ENCODE results near the gene C1QB.

The C1QB gene

DNA sequence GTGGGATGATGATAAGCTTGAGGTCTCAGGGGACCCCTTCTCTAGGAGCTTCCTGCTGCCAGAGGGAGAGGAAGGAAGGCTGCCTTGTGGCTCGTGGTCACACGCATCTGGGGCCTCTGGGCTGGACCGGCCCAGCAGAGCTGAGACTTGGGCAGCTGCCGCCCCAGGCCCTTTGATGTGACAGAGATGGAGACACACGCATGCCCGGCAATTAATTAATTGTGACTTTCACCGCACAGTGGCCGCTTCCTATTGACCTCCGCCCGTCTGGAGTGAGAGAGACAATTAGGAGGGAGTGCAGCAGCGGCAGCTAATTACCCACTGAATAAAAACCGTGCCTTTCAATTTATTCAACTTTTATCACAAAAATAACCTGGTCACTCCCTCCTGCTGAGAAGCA lies 33.2 kb upstream of the C1QB start:
- no peak overlapping the region for H3K4me3 ChIP-seq (ENCODE audit: low read length)
- no peak for DNase-seq (ENCODE audit: low read depth)
- TF ChIP-seq, protein P1, sequence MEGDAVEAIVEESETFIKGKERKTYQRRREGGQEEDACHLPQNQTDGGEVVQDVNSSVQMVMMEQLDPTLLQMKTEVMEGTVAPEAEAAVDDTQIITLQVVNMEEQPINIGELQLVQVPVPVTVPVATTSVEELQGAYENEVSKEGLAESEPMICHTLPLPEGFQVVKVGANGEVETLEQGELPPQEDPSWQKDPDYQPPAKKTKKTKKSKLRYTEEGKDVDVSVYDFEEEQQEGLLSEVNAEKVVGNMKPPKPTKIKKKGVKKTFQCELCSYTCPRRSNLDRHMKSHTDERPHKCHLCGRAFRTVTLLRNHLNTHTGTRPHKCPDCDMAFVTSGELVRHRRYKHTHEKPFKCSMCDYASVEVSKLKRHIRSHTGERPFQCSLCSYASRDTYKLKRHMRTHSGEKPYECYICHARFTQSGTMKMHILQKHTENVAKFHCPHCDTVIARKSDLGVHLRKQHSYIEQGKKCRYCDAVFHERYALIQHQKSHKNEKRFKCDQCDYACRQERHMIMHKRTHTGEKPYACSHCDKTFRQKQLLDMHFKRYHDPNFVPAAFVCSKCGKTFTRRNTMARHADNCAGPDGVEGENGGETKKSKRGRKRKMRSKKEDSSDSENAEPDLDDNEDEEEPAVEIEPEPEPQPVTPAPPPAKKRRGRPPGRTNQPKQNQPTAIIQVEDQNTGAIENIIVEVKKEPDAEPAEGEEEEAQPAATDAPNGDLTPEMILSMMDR (conservative IDR thresholded peaks at IDR 0.05; ENCODE audit: low read depth, low read length) = no peak

DNA sequence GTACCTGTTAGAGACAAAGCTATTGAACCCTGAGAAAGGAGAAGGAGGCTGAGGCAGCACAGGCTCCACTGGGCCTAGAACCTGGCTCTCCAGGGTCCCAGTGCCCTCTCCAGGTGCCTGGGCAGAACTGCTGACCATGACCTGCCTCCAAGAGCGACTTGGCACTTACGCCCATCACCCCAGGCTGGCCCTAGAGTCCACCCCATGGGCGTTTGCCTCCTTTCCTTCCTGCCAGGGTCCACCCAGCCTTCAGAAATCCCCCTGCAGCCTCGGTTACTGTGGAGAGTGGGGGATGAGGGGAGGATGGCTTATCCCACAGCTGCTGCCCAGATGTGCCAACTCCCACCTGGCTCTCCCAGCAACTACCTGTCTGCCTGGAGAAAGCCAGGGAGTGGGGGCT lies 31.3 kb upstream of the C1QB start:
- TF ChIP-seq, protein P1 (conservative IDR thresholded peaks at IDR 0.05; ENCODE audit: low read depth, low read length) = no peak
- no peak overlapping the region for H3K4me3 ChIP-seq (ENCODE audit: low read length)
- no peak for DNase-seq (ENCODE audit: low read depth)

DNA sequence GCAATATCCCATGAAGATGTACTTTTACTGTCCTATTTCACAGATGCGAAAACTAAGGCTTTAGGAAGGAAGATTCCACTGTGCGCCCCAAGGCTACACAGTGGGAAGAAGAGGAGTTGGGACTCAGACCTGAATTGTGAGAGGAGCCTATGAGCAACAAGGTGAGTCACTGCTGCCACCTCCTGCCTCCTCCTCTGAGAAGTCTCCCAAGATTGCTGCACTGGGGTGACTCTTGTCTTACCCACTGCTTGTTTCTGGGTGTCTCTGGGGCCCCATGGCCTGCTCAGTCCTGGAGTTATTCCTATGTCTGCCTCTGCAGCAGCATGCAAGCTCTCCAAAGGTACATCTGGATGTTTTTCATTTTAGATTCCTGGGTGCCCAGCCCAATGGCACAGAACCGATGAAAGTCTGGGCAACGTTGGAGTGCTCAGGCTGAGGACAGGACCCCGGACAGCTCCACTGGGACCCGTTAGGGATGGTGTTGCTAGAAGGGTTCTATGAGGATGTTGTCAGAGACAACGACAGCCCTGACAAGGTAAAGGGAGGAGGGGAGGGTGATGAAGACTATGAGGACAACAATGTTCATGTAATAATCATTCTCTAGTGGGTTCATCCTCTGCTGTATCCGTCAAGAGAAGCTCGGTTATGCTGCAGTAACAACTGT lies 27.6 kb upstream of the C1QB start:
- TF ChIP-seq, protein P1 (conservative IDR thresholded peaks at IDR 0.05; ENCODE audit: low read depth, low read length) = no peak
- DNase-seq (ENCODE audit: low read depth) = no peak
- H3K4me3 ChIP-seq (ENCODE audit: low read length) = no peak overlapping the region

DNA sequence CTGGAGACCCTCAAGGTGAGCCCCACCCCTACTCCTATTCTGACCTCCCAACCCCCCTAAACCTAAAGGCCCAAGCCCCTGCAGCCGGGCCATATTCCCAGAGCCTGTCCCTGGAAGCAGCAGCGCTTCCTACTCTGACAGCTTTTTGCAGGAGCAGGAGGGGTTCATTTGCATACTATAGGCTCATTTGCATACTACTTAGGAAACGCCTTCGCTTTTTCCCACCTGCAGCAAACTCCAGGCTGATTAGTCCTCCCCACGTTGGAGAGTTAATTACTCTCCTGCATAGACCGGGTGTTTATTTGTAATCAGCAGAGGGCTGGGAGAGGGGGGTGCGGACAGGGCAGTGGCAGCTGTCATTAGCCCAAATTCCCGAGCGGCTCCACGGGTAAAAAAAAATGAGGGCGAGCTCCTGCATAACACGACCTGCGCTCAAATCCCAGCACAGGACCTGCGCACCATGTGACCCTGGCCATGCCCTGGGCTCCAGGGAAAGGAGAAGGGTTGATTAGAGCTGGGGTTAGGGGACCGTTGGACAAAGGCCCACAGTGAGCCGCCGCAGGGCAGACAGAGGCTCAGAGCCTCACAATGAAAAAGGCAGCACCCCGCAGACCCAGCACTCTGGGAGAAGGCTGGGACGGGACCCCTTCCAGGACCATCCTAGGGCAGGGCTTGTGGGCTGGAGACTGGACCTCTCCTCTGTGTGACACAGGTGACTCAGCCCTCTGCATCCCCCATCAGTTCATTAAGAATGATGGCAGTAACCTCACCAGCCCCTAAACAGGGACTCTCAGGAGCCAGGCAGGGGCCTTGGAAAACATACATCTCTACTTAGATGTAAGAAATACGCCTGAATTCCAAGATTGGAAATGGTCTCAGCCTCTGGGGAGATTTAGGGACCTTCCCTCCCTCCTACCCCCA lies 26.5 kb upstream of the C1QB start:
- no peak for DNase-seq (ENCODE audit: low read depth)
- no peak overlapping the region for H3K4me3 ChIP-seq (ENCODE audit: low read length)
- TF ChIP-seq, protein P1 (conservative IDR thresholded peaks at IDR 0.05; ENCODE audit: low read depth, low read length) = no peak

DNA sequence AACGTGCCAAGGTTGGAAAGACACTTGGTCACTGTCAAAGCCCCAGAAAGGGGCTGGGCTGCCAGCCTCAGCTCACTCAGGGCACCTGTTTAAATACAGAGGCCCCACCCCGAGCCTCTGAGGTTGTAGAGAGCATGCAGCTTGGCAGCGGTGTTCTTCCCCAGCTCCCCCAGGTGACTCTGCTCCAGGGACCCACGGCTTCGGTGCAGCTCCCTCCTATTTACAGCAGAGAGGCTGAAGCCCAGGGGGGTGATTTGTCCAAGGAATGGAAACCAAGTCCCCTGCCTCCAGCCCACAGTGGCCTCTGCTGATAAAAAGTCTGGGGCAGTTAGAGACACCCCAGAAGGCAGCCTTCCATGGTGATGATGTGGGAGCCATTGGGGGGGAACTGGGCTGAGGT lies 25.7 kb upstream of the C1QB start:
- TF ChIP-seq, protein P1 (conservative IDR thresholded peaks at IDR 0.05; ENCODE audit: low read depth, low read length) = no peak
- no peak overlapping the region for H3K4me3 ChIP-seq (ENCODE audit: low read length)

DNA sequence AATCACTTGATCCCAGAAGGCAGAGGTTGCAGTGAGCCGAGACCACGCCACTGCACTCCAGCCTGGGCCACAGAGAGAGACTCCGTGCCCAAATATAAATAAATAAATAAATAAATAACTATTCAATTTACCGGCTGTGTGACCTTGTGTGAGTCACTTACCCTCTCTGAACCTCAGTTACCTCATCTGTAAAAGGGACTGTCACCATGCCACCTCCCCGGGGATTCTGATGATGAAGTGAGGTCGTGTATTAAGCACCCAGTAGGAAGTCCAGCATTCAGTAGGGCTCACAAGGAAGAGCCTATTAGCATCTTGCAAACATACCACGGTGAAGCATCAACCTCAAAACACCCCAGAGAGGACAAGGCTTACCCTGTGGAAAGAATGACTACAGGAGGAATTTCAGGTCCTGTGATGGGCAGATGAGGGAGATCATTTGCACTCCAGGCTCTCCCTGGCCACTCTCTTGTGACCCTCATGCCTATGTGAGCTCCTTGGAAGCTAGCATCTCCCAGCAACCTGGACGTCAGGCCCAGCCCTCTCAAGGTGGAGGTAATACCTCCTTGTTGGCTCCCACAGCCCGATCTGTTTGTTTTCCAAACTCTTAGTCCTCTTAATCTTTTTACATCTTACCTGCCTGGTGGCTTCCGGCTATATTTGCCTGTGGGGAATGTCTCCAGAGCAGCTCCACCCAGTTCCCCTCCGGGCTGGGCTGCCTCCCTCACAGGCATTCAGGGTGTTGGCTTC lies 24.2 kb upstream of the C1QB start:
- H3K4me3 ChIP-seq (ENCODE audit: low read length) = no peak overlapping the region
- TF ChIP-seq, protein P1 (conservative IDR thresholded peaks at IDR 0.05; ENCODE audit: low read depth, low read length) = no peak
- no peak for DNase-seq (ENCODE audit: low read depth)

More for the DNA sequence above, 25.7 kb upstream of the C1QB start:
- no peak for DNase-seq (ENCODE audit: low read depth)
